Type B pancreatic cell (in vitro differentiated cells): Measurements from ENCODE around the gene CLPSL2. TPM values are rescaled to one million over a fixed set of nuclear protein-coding genes. Genes with fewer than 3 reads are reported as not detected.

Experiments
- DNase-seq: peaks from one replicate; pipeline ENCODE4 v3.0.0; 2021; ENCODE audit warnings: mixed read lengths; ENCODE audit not compliant: unreplicated experiment; ENCODE audit errors: extremely low spot score
- H3K27ac Mint-ChIP-seq: 2 replicates; pipeline ENCODE4 v1.8.0; 2021; ENCODE audit warnings: mild to moderate bottlenecking, mixed read lengths
- H3K27me3 Mint-ChIP-seq: 2 replicates; pipeline ENCODE4 v1.8.0; 2021; ENCODE audit warnings: mixed read lengths
- H3K36me3 Mint-ChIP-seq: 2 replicates; pipeline ENCODE4 v1.8.0; 2021; ENCODE audit warnings: mixed read lengths
- H3K4me1 Mint-ChIP-seq: one replicate; pipeline ENCODE4 v1.8.0; 2021; ENCODE audit warnings: mixed read lengths; ENCODE audit not compliant: unreplicated experiment
- H3K4me3 Mint-ChIP-seq: 2 replicates; pipeline ENCODE4 v1.8.0; 2021; ENCODE audit warnings: mild to moderate bottlenecking, mixed read lengths
- H3K9me3 Mint-ChIP-seq: 2 replicates; pipeline ENCODE4 v1.8.0; 2021; ENCODE audit warnings: mixed read lengths
- CTCF ChIP-seq: fragments of 200-600 bp; sonication (generic); conservative IDR thresholded peaks from 2 replicates; pipeline ENCODE4 v1.5.0; 2021; ENCODE audit warnings: antibody characterized with exemption, mild to moderate bottlenecking
- total RNA-seq: library from RNA; stranded (reverse); gene quantifications from 2 replicates; pipeline ENCODE4 v1.2.1, GENCODE V29; 2021; ENCODE audit warnings: low replicate concordance

CLPSL2 gene
- total RNA-seq, 1 donor from 2014 or later = not detected

GRCh38 chr6:35797837-35798526 is 21.6 kb downstream of the CLPSL2 start:
- Mint-ChIP-seq H3K27ac (no peak overlapping the region), H3K4me1 (no peaks in the 10 kb centered on the region), H3K4me3 (no peak overlapping the region), H3K27me3 (peaks cover 6% of the 10 kb centered on the region), H3K9me3 (no peaks in the 10 kb centered on the region), H3K36me3 (no peaks in the 10 kb centered on the region)
- no peak for TF ChIP-seq CTCF
- no peak for DNase-seq

- Mint-ChIP-seq H3K4me3 (no peak overlapping the region), H3K27me3 (peaks cover 1% of the 10 kb centered on the region), H3K9me3 (no peaks in the 10 kb centered on the region), H3K36me3 (no peaks in the 10 kb centered on the region), H3K4me1 (no peaks in the 10 kb centered on the region), H3K27ac (no peak overlapping the region)
- no peak for DNase-seq
- TF ChIP-seq CTCF = no peak
Measured at GRCh38 chr6:35798706-35799105, 22.3 kb downstream of the CLPSL2 start.

- Mint-ChIP-seq H3K9me3 (no peaks in the 10 kb centered on the region), H3K4me1 (no peaks in the 10 kb centered on the region), H3K4me3 (no peak overlapping the region), H3K36me3 (no peaks in the 10 kb centered on the region), H3K27ac (no peak overlapping the region), H3K27me3 (peaks cover under 1% of the 10 kb centered on the region)
- no peak for TF ChIP-seq CTCF
- no peak for DNase-seq
Measured at GRCh38 chr6:35801148-35801547, 24.8 kb downstream of the CLPSL2 start.

GRCh38 chr6:35804996-35805736 is 28.8 kb downstream of the CLPSL2 start, which contains the start of gene LHFPL5:
Gene LHFPL5 (plus strand): TSS chr6:35805352. CDS start chr6:35805671, 319 bp downstream.
- H3K9me3 Mint-ChIP-seq = no peaks in the 10 kb centered on the region
- TF ChIP-seq CTCF = no peak
- peak; percentile 83 for DNase-seq
- H3K36me3 Mint-ChIP-seq = no peaks in the 10 kb centered on the region
- peaks cover 6% of the 10 kb centered on the region for H3K27me3 Mint-ChIP-seq
- H3K27ac Mint-ChIP-seq = no peak within 1 kb of the TSS
- peak within 1 kb of the TSS; percentile 69 for H3K4me3 Mint-ChIP-seq
- H3K4me1 Mint-ChIP-seq = no peaks in the 10 kb centered on the region

GRCh38 chr6:35808688-35809087 is 32.3 kb downstream of the CLPSL2 start:
- Mint-ChIP-seq H3K9me3 (no peaks in the 10 kb centered on the region), H3K4me3 (no peak overlapping the region), H3K36me3 (no peaks in the 10 kb centered on the region), H3K27me3 (peaks cover 6% of the 10 kb centered on the region), H3K27ac (no peak overlapping the region), H3K4me1 (no peaks in the 10 kb centered on the region)
- no peak for DNase-seq
- TF ChIP-seq CTCF = no peak
